ENCODE results near the gene GTF3C1.
"Not testable (repeated sequence)": the region's sequence is repeated elsewhere in the genome, so short reads cannot be mapped to it uniquely, and the experiment has no call there.

The GTF3C1 gene

GRCh38 chr16:27585200-27585599 is 35.5 kb upstream of the GTF3C1 start:
- Histone ChIP-seq H3K36me3 (ENCODE audit: control insufficient read depth, insufficient read depth, low read length, severe bottlenecking) (peaks cover 7% of the 10 kb centered on the region), H3K4me3 (ENCODE audit: low read length) (no peak overlapping the region), H3K9me3 (ENCODE audit: control insufficient read depth, low read length) (no peaks in the 10 kb centered on the region), H3K27me3 (replicated peaks; ENCODE audit: control insufficient read depth, insufficient read depth, low read length) (no peaks in the 10 kb centered on the region), H3K4me1 (ENCODE audit: control insufficient read depth, insufficient read depth, low read length) (peaks cover 14% of the 10 kb centered on the region), H3K9ac (ENCODE audit: low read length) (no peak overlapping the region)
- no peak for DNase-seq (ENCODE audit: low read depth)

GRCh38 chr16:27583634-27584033 is 33.9 kb upstream of the GTF3C1 start:
- Histone ChIP-seq H3K4me3 (ENCODE audit: low read length) (no peak overlapping the region), H3K27me3 (replicated peaks; ENCODE audit: control insufficient read depth, insufficient read depth, low read length) (no peaks in the 10 kb centered on the region), H3K9ac (ENCODE audit: low read length) (no peak overlapping the region), H3K4me1 (ENCODE audit: control insufficient read depth, insufficient read depth, low read length) (peaks cover 27% of the 10 kb centered on the region), H3K9me3 (ENCODE audit: control insufficient read depth, low read length) (no peaks in the 10 kb centered on the region), H3K36me3 (ENCODE audit: control insufficient read depth, insufficient read depth, low read length, severe bottlenecking) (peaks cover 7% of the 10 kb centered on the region)
- no peak for DNase-seq (ENCODE audit: low read depth)

GRCh38 chr16:27582883-27583282 is 33.2 kb upstream of the GTF3C1 start:
- Histone ChIP-seq H3K9me3 (ENCODE audit: control insufficient read depth, low read length) (no peaks in the 10 kb centered on the region), H3K4me1 (ENCODE audit: control insufficient read depth, insufficient read depth, low read length) (peaks cover 34% of the 10 kb centered on the region), H3K27me3 (replicated peaks; ENCODE audit: control insufficient read depth, insufficient read depth, low read length) (no peaks in the 10 kb centered on the region), H3K36me3 (ENCODE audit: control insufficient read depth, insufficient read depth, low read length, severe bottlenecking) (peaks cover 7% of the 10 kb centered on the region), H3K9ac (ENCODE audit: low read length) (no peak overlapping the region), H3K4me3 (ENCODE audit: low read length) (no peak overlapping the region)
- no peak for DNase-seq (ENCODE audit: low read depth)

GRCh38 chr16:27579087-27579980 is 29.6 kb upstream of the GTF3C1 start:
- Histone ChIP-seq H3K4me1 (ENCODE audit: control insufficient read depth, insufficient read depth, low read length) (peaks cover 34% of the 10 kb centered on the region), H3K27me3 (replicated peaks; ENCODE audit: control insufficient read depth, insufficient read depth, low read length) (no peaks in the 10 kb centered on the region), H3K36me3 (ENCODE audit: control insufficient read depth, insufficient read depth, low read length, severe bottlenecking) (peaks cover 8% of the 10 kb centered on the region), H3K9ac (ENCODE audit: low read length) (peak overlapping the region; percentile 9), H3K4me3 (ENCODE audit: low read length) (no peak overlapping the region), H3K9me3 (ENCODE audit: control insufficient read depth, low read length) (no peaks in the 10 kb centered on the region)
- DNase-seq (ENCODE audit: low read depth): peak; percentile 47

- no peaks in the 10 kb centered on the region for H3K27me3 ChIP-seq (replicated peaks; ENCODE audit: control insufficient read depth, insufficient read depth, low read length)
- DNase-seq (ENCODE audit: low read depth): no peak
- no peaks in the 10 kb centered on the region for H3K9me3 ChIP-seq (ENCODE audit: control insufficient read depth, low read length)
- no peak overlapping the region for H3K9ac ChIP-seq (ENCODE audit: low read length)
- no peak overlapping the region for H3K4me3 ChIP-seq (ENCODE audit: low read length)
- H3K4me1 ChIP-seq (ENCODE audit: control insufficient read depth, insufficient read depth, low read length): peaks cover 39% of the 10 kb centered on the region
- H3K36me3 ChIP-seq (ENCODE audit: control insufficient read depth, insufficient read depth, low read length, severe bottlenecking): peaks cover 4% of the 10 kb centered on the region
Observed at GRCh38 chr16:27576729-27577128, 27.0 kb upstream of the GTF3C1 start.

GRCh38 chr16:27572711-27573110 is 23.0 kb upstream of the GTF3C1 start:
- H3K9me3 ChIP-seq (ENCODE audit: control insufficient read depth, low read length): no peaks in the 10 kb centered on the region
- peak overlapping the region; percentile 20 for H3K4me3 ChIP-seq (ENCODE audit: low read length)
- H3K27me3 ChIP-seq (replicated peaks; ENCODE audit: control insufficient read depth, insufficient read depth, low read length): no peaks in the 10 kb centered on the region
- H3K36me3 ChIP-seq (ENCODE audit: control insufficient read depth, insufficient read depth, low read length, severe bottlenecking): peaks cover 4% of the 10 kb centered on the region
- H3K9ac ChIP-seq (ENCODE audit: low read length): peak overlapping the region; percentile 55
- H3K4me1 ChIP-seq (ENCODE audit: control insufficient read depth, insufficient read depth, low read length): peaks cover 22% of the 10 kb centered on the region
- peak; percentile 38 for DNase-seq (ENCODE audit: low read depth)

- Histone ChIP-seq H3K36me3 (ENCODE audit: control insufficient read depth, insufficient read depth, low read length, severe bottlenecking) (peaks cover 4% of the 10 kb centered on the region), H3K9ac (ENCODE audit: low read length) (peak overlapping the region; percentile 49), H3K4me1 (ENCODE audit: control insufficient read depth, insufficient read depth, low read length) (peaks cover 22% of the 10 kb centered on the region), H3K4me3 (ENCODE audit: low read length) (peak overlapping the region; percentile 0), H3K9me3 (ENCODE audit: control insufficient read depth, low read length) (no peaks in the 10 kb centered on the region), H3K27me3 (replicated peaks; ENCODE audit: control insufficient read depth, insufficient read depth, low read length) (no peaks in the 10 kb centered on the region)
- DNase-seq (ENCODE audit: low read depth): no peak
Observed at GRCh38 chr16:27571433-27572326, 22.0 kb upstream of the GTF3C1 start.

- not testable (repeated sequence) for DNase-seq (ENCODE audit: low read depth); H3K36me3 ChIP-seq (ENCODE audit: control insufficient read depth, insufficient read depth, low read length, severe bottlenecking); H3K27me3 ChIP-seq (replicated peaks; ENCODE audit: control insufficient read depth, insufficient read depth, low read length); H3K9ac ChIP-seq (ENCODE audit: low read length); H3K4me3 ChIP-seq (ENCODE audit: low read length); H3K9me3 ChIP-seq (ENCODE audit: control insufficient read depth, low read length)
- H3K4me1 ChIP-seq (ENCODE audit: control insufficient read depth, insufficient read depth, low read length): peaks cover 22% of the 10 kb centered on the region
Observed at GRCh38 chr16:27570986-27571385, 21.3 kb upstream of the GTF3C1 start.

- H3K9me3 ChIP-seq (ENCODE audit: control insufficient read depth, low read length): no peaks in the 10 kb centered on the region
- H3K4me1 ChIP-seq (ENCODE audit: control insufficient read depth, insufficient read depth, low read length): peaks cover 18% of the 10 kb centered on the region
- no peaks in the 10 kb centered on the region for H3K36me3 ChIP-seq (ENCODE audit: control insufficient read depth, insufficient read depth, low read length, severe bottlenecking)
- H3K9ac ChIP-seq (ENCODE audit: low read length): no peak overlapping the region
- DNase-seq (ENCODE audit: low read depth): no peak
- H3K4me3 ChIP-seq (ENCODE audit: low read length): no peak overlapping the region
- no peaks in the 10 kb centered on the region for H3K27me3 ChIP-seq (replicated peaks; ENCODE audit: control insufficient read depth, insufficient read depth, low read length)
Observed at GRCh38 chr16:27568077-27568476, 18.4 kb upstream of the GTF3C1 start.

GRCh38 chr16:27566417-27566816 is 16.7 kb upstream of the GTF3C1 start:
- no peak overlapping the region for H3K9ac ChIP-seq (ENCODE audit: low read length)
- no peaks in the 10 kb centered on the region for H3K9me3 ChIP-seq (ENCODE audit: control insufficient read depth, low read length)
- no peak for DNase-seq (ENCODE audit: low read depth)
- H3K4me3 ChIP-seq (ENCODE audit: low read length): no peak overlapping the region
- H3K27me3 ChIP-seq (replicated peaks; ENCODE audit: control insufficient read depth, insufficient read depth, low read length): no peaks in the 10 kb centered on the region
- no peaks in the 10 kb centered on the region for H3K36me3 ChIP-seq (ENCODE audit: control insufficient read depth, insufficient read depth, low read length, severe bottlenecking)
- H3K4me1 ChIP-seq (ENCODE audit: control insufficient read depth, insufficient read depth, low read length): peaks cover 1% of the 10 kb centered on the region

GRCh38 chr16:27564224-27564623 is 14.5 kb upstream of the GTF3C1 start:
- Histone ChIP-seq H3K27me3 (replicated peaks; ENCODE audit: control insufficient read depth, insufficient read depth, low read length) (no peaks in the 10 kb centered on the region), H3K9ac (ENCODE audit: low read length) (no peak overlapping the region), H3K4me3 (ENCODE audit: low read length) (no peak overlapping the region), H3K9me3 (ENCODE audit: control insufficient read depth, low read length) (no peaks in the 10 kb centered on the region), H3K36me3 (ENCODE audit: control insufficient read depth, insufficient read depth, low read length, severe bottlenecking) (no peaks in the 10 kb centered on the region), H3K4me1 (ENCODE audit: control insufficient read depth, insufficient read depth, low read length) (no peaks in the 10 kb centered on the region)
- no peak for DNase-seq (ENCODE audit: low read depth)
